Stimulated activated memory B cell treated with anti-CD40 and anti-IgM and Interleukin-4, amounts not matched to agents 10 μg/mL and 1 μg/mL and 100 μg/mL, for 72 hours (primary cell): ENCODE results near the gene NUP205.
"Not testable (repeated sequence)": the region's sequence is repeated elsewhere in the genome, so short reads cannot be mapped to it uniquely, and the experiment has no call there.

Experiments used
- ATAC-seq: fragments of 150-1000 bp; cut with Tn5 transposase; 2 replicates; pipeline ENCODE4 v1.10.0; 2021
- H3K27ac Mint-ChIP-seq: one replicate; pipeline ENCODE4 v1.8.0; 2022; ENCODE audit warnings: mild to moderate bottlenecking, mixed read lengths
- H3K27me3 Mint-ChIP-seq: one replicate; pipeline ENCODE4 v1.8.0; 2022; ENCODE audit warnings: mixed read lengths
- H3K36me3 Mint-ChIP-seq: one replicate; pipeline ENCODE4 v1.8.0; 2022; ENCODE audit warnings: mixed read lengths
- H3K4me1 Mint-ChIP-seq: one replicate; pipeline ENCODE4 v1.8.0; 2022; ENCODE audit warnings: mixed read lengths
- H3K4me3 Mint-ChIP-seq: one replicate; pipeline ENCODE4 v1.8.0; 2022; ENCODE audit warnings: mild to moderate bottlenecking, moderate library complexity, mixed read lengths
- H3K9me3 Mint-ChIP-seq: one replicate; pipeline ENCODE4 v1.8.0; 2022; ENCODE audit warnings: mixed read lengths

Gene NUP205

GRCh38 chr7:135634191-135634878 is 76.6 kb downstream of the NUP205 start:
- no peak for ATAC-seq
- no peaks in the 10 kb centered on the region for H3K4me1 Mint-ChIP-seq
- H3K36me3 Mint-ChIP-seq = peaks cover 71% of the 10 kb centered on the region
- no peak overlapping the region for H3K27ac Mint-ChIP-seq
- H3K9me3 Mint-ChIP-seq = no peaks in the 10 kb centered on the region
- no peaks in the 10 kb centered on the region for H3K27me3 Mint-ChIP-seq
- no peak overlapping the region for H3K4me3 Mint-ChIP-seq

GRCh38 chr7:135639690-135640089 is 82.0 kb downstream of the NUP205 start:
- H3K27ac Mint-ChIP-seq, H3K4me3 Mint-ChIP-seq, ATAC-seq, H3K4me1 Mint-ChIP-seq, H3K9me3 Mint-ChIP-seq, H3K27me3 Mint-ChIP-seq: not testable (repeated sequence)
- H3K36me3 Mint-ChIP-seq = peaks cover 52% of the 10 kb centered on the region

GRCh38 chr7:135644154-135644553 is 86.4 kb downstream of the NUP205 start:
- Mint-ChIP-seq H3K4me1 (no peaks in the 10 kb centered on the region), H3K36me3 (peaks cover 54% of the 10 kb centered on the region), H3K9me3 (no peaks in the 10 kb centered on the region), H3K4me3 (no peak overlapping the region), H3K27me3 (no peaks in the 10 kb centered on the region), H3K27ac (no peak overlapping the region)
- ATAC-seq = no peak

DNA sequence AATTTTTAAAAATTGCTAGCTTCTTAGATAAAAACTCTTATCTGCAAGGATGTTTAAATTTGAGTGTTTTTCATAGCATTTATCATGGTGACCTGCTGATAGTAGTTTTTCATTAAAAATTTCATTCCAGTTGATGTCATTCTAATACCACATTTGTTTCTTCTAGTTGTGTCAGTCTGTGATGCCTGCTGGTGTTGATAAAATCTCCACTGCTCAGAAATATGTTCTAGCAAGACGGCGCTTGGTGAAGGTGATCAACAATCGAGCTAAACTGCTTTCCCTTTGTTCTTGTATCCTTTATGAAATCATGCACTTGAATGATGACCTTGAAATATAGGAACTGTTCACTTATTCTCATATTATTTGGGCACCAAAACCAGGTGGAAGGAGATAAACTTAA is 87.0 kb downstream of the NUP205 start:
- no peaks in the 10 kb centered on the region for H3K4me1 Mint-ChIP-seq
- no peaks in the 10 kb centered on the region for H3K27me3 Mint-ChIP-seq
- H3K27ac Mint-ChIP-seq = no peak overlapping the region
- no peaks in the 10 kb centered on the region for H3K9me3 Mint-ChIP-seq
- H3K36me3 Mint-ChIP-seq = peaks cover 54% of the 10 kb centered on the region
- no peak for ATAC-seq
- no peak overlapping the region for H3K4me3 Mint-ChIP-seq

DNA sequence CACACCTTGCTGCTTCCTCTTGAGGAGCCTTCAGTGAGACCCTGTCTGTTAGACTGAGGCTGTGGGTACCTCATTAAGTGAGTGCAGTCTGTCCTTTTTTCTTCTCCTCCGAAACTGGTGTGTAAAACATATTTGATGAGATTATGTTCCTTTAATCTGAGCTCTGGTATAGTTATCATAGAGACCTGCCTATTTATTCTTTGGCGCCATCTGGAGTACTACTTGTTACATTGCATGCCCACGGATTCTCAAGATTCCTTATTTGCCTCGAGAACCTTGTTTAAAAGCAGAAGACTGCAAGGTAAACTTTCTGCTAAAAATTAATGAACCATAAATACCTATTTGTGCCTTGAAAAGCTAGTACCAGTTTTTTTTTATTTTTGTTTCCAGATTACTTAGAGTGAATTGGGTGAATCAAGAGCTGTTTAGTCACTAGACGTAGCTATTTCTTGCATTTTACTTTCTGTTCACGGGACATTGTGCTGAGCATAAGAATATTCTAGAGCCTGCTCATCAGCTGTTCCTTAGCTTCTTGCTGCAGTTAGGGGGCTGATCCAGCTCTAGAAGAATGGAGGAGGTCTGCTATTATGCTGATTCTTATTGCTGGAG is 87.7 kb downstream of the NUP205 start:
- no peaks in the 10 kb centered on the region for H3K9me3 Mint-ChIP-seq
- no peak overlapping the region for H3K27ac Mint-ChIP-seq
- no peak overlapping the region for H3K4me3 Mint-ChIP-seq
- no peak for ATAC-seq
- no peaks in the 10 kb centered on the region for H3K4me1 Mint-ChIP-seq
- peaks cover 49% of the 10 kb centered on the region for H3K36me3 Mint-ChIP-seq
- H3K27me3 Mint-ChIP-seq = no peaks in the 10 kb centered on the region

DNA sequence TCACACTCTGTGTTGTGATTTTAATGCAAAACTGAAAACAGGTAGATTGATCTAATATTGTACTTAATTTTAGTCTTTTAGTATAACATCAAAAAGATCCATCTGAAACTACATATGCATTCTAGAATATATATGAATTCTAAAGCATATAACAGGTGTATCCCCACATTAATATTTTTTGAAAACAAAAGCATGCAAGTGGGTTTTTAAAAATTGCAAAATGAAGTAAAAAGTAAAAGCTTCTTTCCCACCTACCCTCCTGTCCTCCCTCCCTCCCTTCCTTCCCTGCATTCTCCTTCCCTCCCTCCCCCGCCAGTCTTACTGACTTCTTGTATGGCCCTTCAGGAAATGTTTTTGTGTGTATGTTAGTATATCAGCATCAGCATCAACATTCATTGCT is 90.0 kb downstream of the NUP205 start:
- Mint-ChIP-seq H3K4me1 (no peaks in the 10 kb centered on the region), H3K9me3 (no peaks in the 10 kb centered on the region), H3K27me3 (no peaks in the 10 kb centered on the region), H3K36me3 (peaks cover 48% of the 10 kb centered on the region), H3K27ac (no peak overlapping the region), H3K4me3 (no peak overlapping the region)
- no peak for ATAC-seq

DNA sequence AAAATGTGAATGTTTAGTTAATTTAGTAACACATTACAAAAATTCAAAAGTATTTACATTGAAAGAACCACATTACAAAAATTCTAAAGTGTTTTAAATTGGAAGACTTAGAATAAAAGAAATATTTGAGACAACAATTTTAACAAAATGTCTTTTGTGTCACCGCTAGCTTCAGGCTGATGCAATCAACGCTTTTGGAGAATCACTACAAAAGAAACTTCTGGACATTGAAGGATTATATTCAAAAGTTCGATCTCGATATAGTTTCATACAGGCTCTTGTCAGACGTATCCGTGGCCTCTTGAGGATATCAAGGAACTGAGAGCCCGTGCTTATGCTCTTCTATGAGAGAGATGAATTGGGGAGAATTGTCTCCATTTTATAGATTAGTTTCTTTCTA is 90.5 kb downstream of the NUP205 start:
- no peak overlapping the region for H3K4me3 Mint-ChIP-seq
- H3K9me3 Mint-ChIP-seq = no peaks in the 10 kb centered on the region
- ATAC-seq = no peak
- H3K36me3 Mint-ChIP-seq = peaks cover 48% of the 10 kb centered on the region
- H3K4me1 Mint-ChIP-seq = no peaks in the 10 kb centered on the region
- H3K27ac Mint-ChIP-seq = no peak overlapping the region
- H3K27me3 Mint-ChIP-seq = no peaks in the 10 kb centered on the region

DNA sequence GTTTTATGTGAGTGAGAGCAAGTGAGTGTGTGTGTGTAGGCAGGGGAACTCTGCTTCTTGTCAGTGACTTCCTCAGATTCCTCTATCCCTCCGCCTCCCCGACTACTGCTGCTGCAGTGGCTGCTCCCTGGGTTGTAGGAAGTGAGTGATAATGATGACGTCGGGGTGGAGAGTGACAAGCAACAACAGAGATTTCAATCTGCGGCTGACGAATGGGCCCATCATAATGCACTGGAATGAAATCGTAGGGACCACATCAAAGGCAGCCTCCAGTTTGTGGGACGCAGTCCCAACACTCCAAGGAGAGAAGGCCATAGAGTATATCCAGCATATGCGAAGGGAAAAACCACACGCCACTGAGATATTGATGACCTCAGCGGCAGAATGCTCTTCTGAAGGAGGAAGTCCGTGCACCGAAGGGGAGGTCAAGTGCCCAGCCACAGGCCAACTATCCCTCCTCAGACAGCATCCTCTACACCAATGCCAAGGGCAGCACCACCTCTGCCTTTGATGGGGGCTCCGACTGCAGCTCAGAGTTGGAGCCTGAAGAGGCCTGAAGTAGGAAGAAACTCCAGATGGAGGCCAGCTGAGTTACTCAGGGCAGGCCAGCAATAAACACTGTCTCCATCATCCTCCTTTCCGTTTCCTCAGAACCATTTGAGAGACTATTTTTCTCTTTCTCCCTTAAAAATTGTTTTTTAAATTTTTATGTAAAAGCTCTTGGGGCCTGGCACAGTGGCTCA is 93.3 kb downstream of the NUP205 start:
- no peak for ATAC-seq
- no peak overlapping the region for H3K27ac Mint-ChIP-seq
- peaks cover 28% of the 10 kb centered on the region for H3K36me3 Mint-ChIP-seq
- H3K4me3 Mint-ChIP-seq = no peak overlapping the region
- no peaks in the 10 kb centered on the region for H3K4me1 Mint-ChIP-seq
- no peaks in the 10 kb centered on the region for H3K27me3 Mint-ChIP-seq
- no peaks in the 10 kb centered on the region for H3K9me3 Mint-ChIP-seq

GRCh38 chr7:135653340-135654080 is 95.8 kb downstream of the NUP205 start:
- Mint-ChIP-seq H3K4me3 (no peak overlapping the region), H3K4me1 (no peaks in the 10 kb centered on the region), H3K27ac (no peak overlapping the region), H3K36me3 (peaks cover 19% of the 10 kb centered on the region), H3K9me3 (no peaks in the 10 kb centered on the region), H3K27me3 (no peaks in the 10 kb centered on the region)
- no peak for ATAC-seq

DNA sequence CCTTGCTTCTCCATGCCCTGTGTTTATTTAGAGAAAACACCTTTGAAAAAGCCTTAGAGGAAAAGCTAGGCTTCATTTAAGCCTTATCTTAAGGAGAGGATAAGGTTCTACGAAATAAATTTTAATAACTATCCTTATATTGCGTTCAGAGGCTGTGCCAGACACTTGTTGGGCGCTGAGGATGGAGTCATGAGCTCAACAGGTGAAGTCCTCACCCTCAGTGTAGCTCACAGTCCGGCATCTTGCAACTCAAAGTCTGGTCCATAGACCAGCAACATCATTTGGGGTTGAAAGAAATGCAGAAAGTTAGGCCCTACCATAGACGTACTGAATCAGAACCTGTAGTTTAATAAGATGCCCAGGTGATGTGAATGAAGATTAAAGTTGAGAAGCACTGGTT is 100.8 kb downstream of the NUP205 start:
- Mint-ChIP-seq H3K9me3 (peaks cover 3% of the 10 kb centered on the region), H3K27ac (no peak overlapping the region), H3K4me1 (peaks cover 9% of the 10 kb centered on the region), H3K4me3 (no peak overlapping the region), H3K36me3 (peaks cover 6% of the 10 kb centered on the region), H3K27me3 (no peaks in the 10 kb centered on the region)
- ATAC-seq = no peak

DNA sequence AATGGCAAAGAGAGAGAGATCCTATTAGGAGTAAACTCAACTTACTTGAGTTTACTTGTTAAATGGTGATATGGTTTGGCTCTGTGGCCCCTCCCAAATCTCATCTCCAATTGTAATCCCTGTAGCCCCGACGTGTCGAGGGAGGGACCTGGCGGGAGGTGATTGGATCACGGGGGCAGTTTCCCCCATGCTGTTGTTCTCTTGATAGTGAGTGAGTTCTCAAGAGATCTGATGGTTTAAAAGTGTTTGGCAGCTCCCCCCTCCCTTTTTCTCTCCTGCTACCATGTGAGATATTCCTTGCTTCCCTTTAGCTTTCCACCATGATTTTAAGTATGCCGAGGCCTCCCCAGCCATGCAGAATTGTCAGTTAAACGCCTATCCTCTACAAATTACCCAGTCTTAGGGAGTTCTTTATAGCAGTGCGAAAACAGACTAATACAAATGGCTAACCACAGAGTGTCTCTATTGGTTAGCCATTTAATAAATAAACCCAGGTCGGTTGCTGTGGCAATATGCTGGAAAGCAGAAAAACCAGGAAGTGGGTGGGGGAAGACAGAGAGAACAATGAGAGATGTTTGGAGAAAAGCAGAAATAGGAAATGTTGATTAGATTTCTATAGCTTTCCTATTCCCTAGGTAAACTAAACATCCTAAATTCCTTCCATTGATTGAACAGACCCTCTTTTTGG is 101.6 kb downstream of the NUP205 start:
- Mint-ChIP-seq H3K4me1 (peaks cover 14% of the 10 kb centered on the region), H3K27ac (no peak overlapping the region), H3K27me3 (no peaks in the 10 kb centered on the region), H3K9me3 (peaks cover 3% of the 10 kb centered on the region), H3K4me3 (no peak overlapping the region), H3K36me3 (peaks cover 6% of the 10 kb centered on the region)
- no peak for ATAC-seq

DNA sequence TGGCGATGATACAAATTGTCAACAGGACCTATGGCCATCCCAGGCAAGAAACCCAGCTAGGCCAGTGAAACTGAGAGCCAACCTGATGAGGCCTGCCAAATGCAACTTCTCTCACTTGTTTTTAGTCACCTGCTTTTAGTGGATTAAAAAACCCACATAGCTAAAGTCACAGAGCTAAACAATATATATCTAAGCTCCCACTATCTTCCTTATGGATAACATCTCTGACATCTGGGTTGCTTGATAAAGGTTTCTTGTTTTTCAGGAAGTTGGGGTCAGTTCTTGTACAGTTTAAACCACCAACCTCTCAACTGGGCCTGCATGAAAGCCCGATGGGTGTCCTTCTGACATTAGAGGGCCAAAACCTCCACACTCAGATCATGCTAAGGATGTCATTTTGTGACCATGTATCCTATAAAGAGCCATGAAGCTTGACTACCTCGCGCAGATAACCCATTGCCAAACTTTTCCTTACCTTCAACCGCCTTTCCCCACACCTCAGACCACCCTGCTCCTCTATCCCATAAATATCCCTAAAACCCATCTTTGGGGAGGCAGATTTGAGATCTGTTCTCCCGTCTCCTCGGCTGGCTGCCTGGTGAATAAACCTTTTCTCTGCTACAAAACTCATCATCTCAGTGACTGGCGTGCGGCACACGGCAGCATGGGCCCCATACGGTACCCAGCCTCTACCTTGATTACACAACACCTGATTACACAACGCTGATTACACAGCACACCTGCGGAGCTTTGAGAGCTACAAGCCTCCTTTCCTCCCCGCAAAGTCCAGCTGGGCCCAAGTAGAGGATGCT is 103.8 kb downstream of the NUP205 start:
- peak; percentile 24 for ATAC-seq
- Mint-ChIP-seq H3K4me1 (peaks cover 32% of the 10 kb centered on the region), H3K4me3 (peak overlapping the region; percentile 92), H3K27ac (peak overlapping the region; percentile 91), H3K36me3 (peaks cover 13% of the 10 kb centered on the region), H3K27me3 (no peaks in the 10 kb centered on the region), H3K9me3 (peaks cover 3% of the 10 kb centered on the region)

DNA sequence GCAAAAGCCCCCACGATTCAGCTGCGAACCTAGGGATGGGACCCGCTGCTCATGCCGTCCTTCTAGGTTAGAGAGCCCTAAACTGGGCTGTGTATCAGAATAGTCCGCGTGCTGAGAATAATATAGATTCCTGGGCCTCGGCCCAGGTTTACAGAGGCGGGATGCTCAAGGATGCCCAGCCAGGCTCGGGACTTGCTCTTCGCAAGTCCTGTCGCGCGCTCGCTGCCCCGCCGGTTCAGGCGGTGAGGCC is 104.3 kb downstream of the NUP205 start:
- Mint-ChIP-seq H3K27ac (peak overlapping the region; percentile 91), H3K9me3 (peaks cover 3% of the 10 kb centered on the region), H3K4me1 (peaks cover 38% of the 10 kb centered on the region), H3K36me3 (peaks cover 17% of the 10 kb centered on the region), H3K27me3 (no peaks in the 10 kb centered on the region), H3K4me3 (peak overlapping the region; percentile 92)
- ATAC-seq = no peak

DNA sequence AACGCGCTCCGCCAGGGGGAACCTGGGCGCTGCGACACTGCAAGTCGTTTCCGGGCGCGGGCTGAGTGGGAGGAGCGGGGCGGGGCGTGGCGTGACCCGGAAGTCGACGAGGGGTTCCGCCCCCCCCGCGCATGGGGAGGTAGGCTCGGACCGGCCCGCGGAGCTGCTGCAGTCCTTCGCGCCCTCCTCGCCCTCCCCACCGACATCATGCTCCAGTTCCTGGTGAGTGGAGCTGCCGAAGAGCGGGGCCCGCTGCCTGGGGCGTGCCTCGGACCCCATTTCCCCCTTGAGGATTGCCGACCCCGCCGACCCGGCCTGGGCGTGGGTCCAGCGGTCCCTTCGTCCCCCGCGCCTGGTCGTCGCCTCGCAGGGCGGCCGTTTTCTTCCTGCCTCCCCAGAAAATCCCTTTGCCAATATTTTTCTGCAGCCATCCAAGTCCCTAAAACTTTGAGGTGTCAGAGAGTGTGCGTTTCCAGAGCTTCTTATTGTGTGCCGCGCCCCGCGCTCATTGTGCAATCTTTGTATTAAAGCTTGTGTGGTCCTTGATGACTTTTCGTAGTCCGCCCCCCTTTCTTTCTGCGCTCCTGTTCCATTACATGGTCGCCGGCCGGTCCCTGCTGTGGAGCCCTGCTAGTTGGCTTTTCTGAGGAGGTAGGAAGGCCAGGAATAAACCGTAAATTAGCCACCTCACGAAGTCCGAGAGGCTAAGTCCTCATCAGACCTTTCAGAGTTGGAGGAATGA is 104.8 kb downstream of the NUP205 start, which contains the start of gene STMP1:
TSS of gene STMP1 (plus strand) at position 142 of the 742 bp plus-strand sequence.
- Mint-ChIP-seq H3K27me3 (no peaks in the 10 kb centered on the region), H3K36me3 (peaks cover 17% of the 10 kb centered on the region), H3K4me3 (peak within 1 kb of the TSS; percentile 92), H3K27ac (peak within 1 kb of the TSS; percentile 91), H3K9me3 (peaks cover 3% of the 10 kb centered on the region), H3K4me1 (peaks cover 39% of the 10 kb centered on the region)
- peak; percentile 97 for ATAC-seq
